Astrocyte (in vitro differentiated cells and primary cell): ENCODE measurements around the gene ECT2. TPM values are rescaled to one million over a fixed set of nuclear protein-coding genes. Genes with fewer than 3 reads are reported as not detected.
"Not testable (repeated sequence)": the region's sequence is repeated elsewhere in the genome, so short reads cannot be mapped to it uniquely, and the experiment has no call there.

Experiments
- DNase-seq: peaks from one replicate; pipeline ENCODE4 v3.0.0-alpha.2; 2010; ENCODE audit warnings: low read depth
- FAIRE-seq: peaks from 2 replicates; lab custom pipeline; 2011; peaks lifted over from hg19 to GRCh38; lab: Jason Lieb, UNC
- H2AFZ ChIP-seq: 2 replicates; pipeline ENCODE4 v1.6.0; 2012; ENCODE audit warnings: low read depth, low read length, inconsistent platforms
- H3K27ac ChIP-seq: 2 replicates; pipeline ENCODE4 v1.5.1; 2011; ENCODE audit warnings: low read depth, low read length, inconsistent platforms
- H3K27me3 ChIP-seq: 2 replicates; pipeline ENCODE4 v1.6.0; 2011; ENCODE audit warnings: low read length, inconsistent platforms; ENCODE audit not compliant: insufficient read depth
- H3K36me3 ChIP-seq: 2 replicates; pipeline ENCODE4 v1.5.1; 2011; ENCODE audit warnings: low read length, inconsistent platforms; ENCODE audit not compliant: insufficient read depth
- H3K4me1 ChIP-seq: 2 replicates; pipeline ENCODE4 v1.5.1; 2011; ENCODE audit warnings: low read length, inconsistent platforms; ENCODE audit not compliant: insufficient read depth
- H3K4me2 ChIP-seq: 2 replicates; pipeline ENCODE4 v1.6.0; 2012; ENCODE audit warnings: low read length, inconsistent platforms
- H3K4me3 ChIP-seq: 2 replicates; pipeline ENCODE4 v1.5.1; 2011; ENCODE audit warnings: low read depth, mild to moderate bottlenecking, low read length, inconsistent platforms; ENCODE audit not compliant: insufficient read depth
- H3K79me2 ChIP-seq: 2 replicates; pipeline ENCODE4 v1.6.0; 2012; ENCODE audit warnings: mild to moderate bottlenecking, low read length, inconsistent platforms; ENCODE audit not compliant: insufficient read depth
- H3K9ac ChIP-seq: 2 replicates; pipeline ENCODE4 v1.6.0; 2012; ENCODE audit warnings: mild to moderate bottlenecking, low read length, inconsistent platforms
- H3K9me3 ChIP-seq: 2 replicates; pipeline ENCODE4 v1.5.1; 2012; ENCODE audit warnings: low read depth, mild to moderate bottlenecking, low read length, inconsistent platforms; ENCODE audit not compliant: insufficient read depth
- H4K20me1 ChIP-seq: 2 replicates; pipeline ENCODE4 v1.6.0; 2012; ENCODE audit warnings: low read length, inconsistent platforms; ENCODE audit not compliant: insufficient read depth
- H3K27ac Mint-ChIP-seq: one replicate; pipeline ENCODE4 v1.8.0; 2021; ENCODE audit warnings: mild to moderate bottlenecking, mixed read lengths; ENCODE audit not compliant: unreplicated experiment
- H3K27me3 Mint-ChIP-seq: one replicate; pipeline ENCODE4 v1.8.0; 2021; ENCODE audit warnings: low read depth, mixed read lengths; ENCODE audit not compliant: unreplicated experiment
- H3K36me3 Mint-ChIP-seq: one replicate; pipeline ENCODE4 v1.8.0; 2021; ENCODE audit warnings: low read depth, mixed read lengths; ENCODE audit not compliant: unreplicated experiment
- H3K4me1 Mint-ChIP-seq: one replicate; pipeline ENCODE4 v1.8.0; 2021; ENCODE audit warnings: low read depth, mixed read lengths; ENCODE audit not compliant: unreplicated experiment
- H3K4me3 Mint-ChIP-seq: one replicate; pipeline ENCODE4 v1.8.0; 2021; ENCODE audit warnings: mild to moderate bottlenecking, moderate library complexity, mixed read lengths; ENCODE audit not compliant: unreplicated experiment
- H3K9me3 Mint-ChIP-seq: one replicate; pipeline ENCODE4 v1.8.0; 2021; ENCODE audit warnings: mild to moderate bottlenecking, mixed read lengths; ENCODE audit not compliant: unreplicated experiment
- CTCF ChIP-seq: IDR thresholded peaks from 2 replicates; pipeline ENCODE4 v1.5.1; 2011; ENCODE audit warnings: low read depth, mild to moderate bottlenecking, inconsistent platforms, low read length, moderate library complexity; ENCODE audit not compliant: insufficient read depth
- EZH2 ChIP-seq: IDR thresholded peaks from 2 replicates; pipeline ENCODE4 v1.6.1; 2012; ENCODE audit warnings: mild to moderate bottlenecking, low read length, inconsistent platforms; ENCODE audit not compliant: insufficient read depth
- total RNA-seq: library from RNA; stranded (reverse); gene quantifications from 2 replicates; pipeline ENCODE4 v1.2.1, GENCODE V29; 2021

Gene ECT2
- total RNA-seq, 1 donor from 2014 or later = 16.4 TPM

DNA sequence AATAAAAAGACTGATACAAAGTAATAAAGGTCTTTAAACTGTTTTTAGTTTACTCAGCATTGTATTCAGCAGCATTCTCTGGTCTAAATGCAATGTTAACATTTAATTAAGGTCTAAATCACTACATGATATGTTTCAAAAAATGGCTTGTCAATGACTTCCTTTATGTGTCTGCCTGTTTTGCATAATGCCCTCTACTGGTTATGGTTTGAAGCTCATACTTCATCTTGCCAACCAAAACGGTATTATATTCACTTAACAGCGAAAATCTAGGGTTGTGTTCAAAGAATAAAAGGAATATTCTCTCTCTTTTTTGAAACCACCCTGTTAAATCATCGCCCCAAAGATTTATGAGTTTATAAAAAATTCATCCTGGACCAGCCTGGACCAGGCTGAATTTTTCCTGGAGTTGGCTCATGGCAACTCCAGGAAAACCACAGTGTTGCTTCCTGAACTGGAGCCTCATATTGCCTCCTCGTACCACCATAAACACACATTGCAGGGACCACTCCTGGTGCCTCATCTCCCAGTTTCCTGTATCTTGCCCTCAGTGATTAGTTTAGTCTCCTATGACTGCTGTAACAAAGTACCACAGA is 32.9 kb upstream of the ECT2 start:
- H3K79me2 ChIP-seq = no peaks in the 10 kb centered on the region
- H4K20me1 ChIP-seq = no peaks in the 10 kb centered on the region
- H3K36me3 ChIP-seq = no peaks in the 10 kb centered on the region
- FAIRE-seq (no peak), DNase-seq (no peak)
- H3K36me3 Mint-ChIP-seq = peaks cover 1% of the 10 kb centered on the region
- H3K4me1 Mint-ChIP-seq = no peaks in the 10 kb centered on the region
- H3K9me3 Mint-ChIP-seq = peaks cover 18% of the 10 kb centered on the region
- no peak overlapping the region for H2AFZ ChIP-seq
- peak; percentile 15 for TF ChIP-seq CTCF
- no peak for TF ChIP-seq EZH2
- H3K27me3 ChIP-seq = no peaks in the 10 kb centered on the region
- H3K4me2 ChIP-seq = no peak overlapping the region
- H3K4me3 ChIP-seq = no peak overlapping the region
- H3K4me3 Mint-ChIP-seq = no peak overlapping the region
- no peaks in the 10 kb centered on the region for H3K4me1 ChIP-seq
- H3K9me3 ChIP-seq = peaks cover 4% of the 10 kb centered on the region
- H3K27ac ChIP-seq = no peak overlapping the region
- H3K9ac ChIP-seq = no peak overlapping the region
- H3K27me3 Mint-ChIP-seq = no peaks in the 10 kb centered on the region
- H3K27ac Mint-ChIP-seq = no peak overlapping the region

GRCh38 chr3:172722536-172723040 is 27.9 kb upstream of the ECT2 start:
- H3K4me3 ChIP-seq, H3K36me3 Mint-ChIP-seq, H3K4me1 Mint-ChIP-seq, H3K4me1 ChIP-seq, H2AFZ ChIP-seq, H3K4me3 Mint-ChIP-seq, H3K79me2 ChIP-seq, H3K27ac Mint-ChIP-seq, H3K4me2 ChIP-seq, H3K9me3 ChIP-seq, FAIRE-seq, H3K9ac ChIP-seq, H3K27me3 ChIP-seq, H3K27me3 Mint-ChIP-seq, H3K27ac ChIP-seq, H3K36me3 ChIP-seq, DNase-seq, H4K20me1 ChIP-seq: not testable (repeated sequence)
- peaks cover 30% of the 10 kb centered on the region for H3K9me3 Mint-ChIP-seq

- H3K27me3 ChIP-seq = no peaks in the 10 kb centered on the region
- peaks cover 18% of the 10 kb centered on the region for H3K9me3 Mint-ChIP-seq
- H3K79me2 ChIP-seq = no peaks in the 10 kb centered on the region
- FAIRE-seq (no peak), DNase-seq (no peak)
- peaks cover 4% of the 10 kb centered on the region for H3K27me3 Mint-ChIP-seq
- H3K36me3 Mint-ChIP-seq = no peaks in the 10 kb centered on the region
- TF ChIP-seq CTCF = no peak
- no peak for TF ChIP-seq EZH2
- H3K27ac ChIP-seq = no peak overlapping the region
- H3K36me3 ChIP-seq = no peaks in the 10 kb centered on the region
- no peak overlapping the region for H3K4me3 Mint-ChIP-seq
- no peak overlapping the region for H3K27ac Mint-ChIP-seq
- peaks cover 5% of the 10 kb centered on the region for H3K9me3 ChIP-seq
- no peak overlapping the region for H2AFZ ChIP-seq
- H3K4me3 ChIP-seq = no peak overlapping the region
- no peaks in the 10 kb centered on the region for H3K4me1 ChIP-seq
- H3K4me2 ChIP-seq = no peak overlapping the region
- no peaks in the 10 kb centered on the region for H4K20me1 ChIP-seq
- H3K4me1 Mint-ChIP-seq = no peaks in the 10 kb centered on the region
- no peak overlapping the region for H3K9ac ChIP-seq
These were observed 24.1 kb upstream of the ECT2 start for GRCh38 chr3:172726380-172726779.
